Measurements from ENCODE around the gene GAB4.
A peak's percentile ranks its signal among the peaks of the same experiment; 100 is the strongest.

Gene GAB4

DNA sequence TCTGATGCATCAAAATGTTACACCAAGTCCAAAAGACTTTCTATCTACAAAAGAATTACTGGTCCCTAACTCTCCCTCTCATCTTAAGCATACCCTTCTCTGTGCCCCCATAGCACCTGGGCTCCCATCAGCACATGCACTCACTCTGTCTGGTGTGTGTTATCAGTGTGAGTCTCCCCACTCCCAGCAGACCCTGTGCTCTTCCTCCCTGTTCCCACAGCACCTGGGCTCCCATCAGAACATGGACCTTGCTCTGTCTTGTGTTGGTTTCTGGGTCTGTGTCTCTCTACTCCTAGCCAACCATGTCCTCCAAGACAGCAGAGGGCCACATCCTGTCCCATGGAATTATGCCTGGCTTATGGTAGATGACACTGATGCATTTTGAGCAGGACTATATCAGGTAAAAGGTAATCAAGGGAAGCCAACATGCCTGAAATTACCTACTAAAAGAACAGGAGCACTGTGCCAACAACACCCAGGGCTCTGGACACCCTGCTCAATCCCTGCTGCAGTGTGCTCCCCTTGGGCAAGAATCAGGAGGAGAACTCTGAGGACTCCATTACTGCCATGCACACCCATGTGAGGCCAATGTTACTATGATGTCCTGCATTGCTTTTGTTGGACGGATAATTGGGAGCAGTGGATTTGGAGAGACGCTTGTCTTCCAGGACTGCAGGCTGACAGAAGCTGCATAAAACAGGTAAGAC, 34.3 kb downstream of the GAB4 start:
- H3K23ac ChIP-seq (ENCODE audit: low read depth, low read length, poor library complexity) = no peak overlapping the region
- H2BK15ac ChIP-seq (ENCODE audit: low read length) = no peak overlapping the region

DNA sequence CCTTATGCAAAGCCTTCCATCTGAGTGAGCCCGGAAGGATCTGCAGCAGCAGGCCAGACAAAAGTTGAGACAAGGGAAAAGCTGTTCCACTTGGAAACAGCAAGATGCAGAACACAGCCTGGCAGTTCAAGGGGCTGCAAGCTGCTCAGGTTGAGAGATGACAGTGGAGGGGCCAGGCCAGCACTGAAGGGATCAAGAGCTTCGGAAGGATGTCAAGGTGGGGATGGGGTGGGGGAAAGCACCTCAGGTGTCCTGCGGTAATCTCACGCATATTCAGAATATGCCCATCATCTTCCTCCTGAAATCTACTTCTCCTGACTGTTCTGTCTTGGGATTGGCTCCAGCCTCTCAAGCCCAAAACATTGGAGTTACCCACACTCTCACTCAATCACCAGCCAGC, 35.7 kb downstream of the GAB4 start:
- Histone ChIP-seq H3K18ac (ENCODE audit: low read length) (no peak overlapping the region), H3K4me3 (ENCODE audit: low read length in 2 of 2) (no peak overlapping the region), H3K9ac (ENCODE audit: low read depth, low read length, poor library complexity) (no peak overlapping the region), H2BK12ac (ENCODE audit: low read length) (no peak overlapping the region), H2BK15ac (ENCODE audit: low read length) (no peak overlapping the region), H2BK120ac (ENCODE audit: low read depth, low read length) (no peak overlapping the region), H3K36me3 (replicated peaks in 1 of 2; ENCODE audit: control insufficient read depth in 2 of 2, insufficient read depth in 2 of 2, low read length in 2 of 2) (no peaks in the 10 kb centered on the region), H3K4me2 (ENCODE audit: insufficient read depth, low read length, poor library complexity, severe bottlenecking) (no peak overlapping the region), H3K23ac (ENCODE audit: low read depth, low read length, poor library complexity) (no peak overlapping the region), H4K91ac (ENCODE audit: low read depth, low read length, poor library complexity) (no peak overlapping the region), H3K14ac (ENCODE audit: low read length) (no peak overlapping the region), H3K4me1 (ENCODE audit: control insufficient read depth in 2 of 2, insufficient read depth in 1 of 2, low read depth in 1 of 2, low read length in 2 of 2) (no peaks in the 10 kb centered on the region), H2AFZ (ENCODE audit: low read length) (no peak overlapping the region), H3K79me1 (ENCODE audit: low read depth, low read length) (peaks cover 4% of the 10 kb centered on the region), H2BK5ac (ENCODE audit: low read length) (no peak overlapping the region), H3K9me3 (replicated peaks in 1 of 2; ENCODE audit: control insufficient read depth in 2 of 2, insufficient read depth in 1 of 2, low read depth in 1 of 2, low read length in 2 of 2) (peaks cover 0 to 32% of the 10 kb centered on the region in 2 donors), H3K27me3 (ENCODE audit: control insufficient read depth in 3 of 3, insufficient read depth in 3 of 3, low read depth in 1 of 3, low read length in 3 of 3) (peaks cover 0 to 4% (median 0%) of the 10 kb centered on the region in 3 experiments), H3K27ac (replicated peaks; ENCODE audit: low read length) (no peak overlapping the region), H4K8ac (ENCODE audit: low read depth, low read length) (no peak overlapping the region), H3K4ac (ENCODE audit: low read length) (no peak overlapping the region), H2AK5ac (ENCODE audit: low read depth, low read length) (no peak overlapping the region)
- no peak for DNase-seq (ENCODE audit: low spot score)
- no CpG with 5 or more reads among the region's 4 CpGs for WGBS, 2 donors (ENCODE audit: extremely low coverage in 2 of 2, insufficient read length in 2 of 2, insufficient replicate concordance in 1 of 2)

More for the DNA sequence above, 34.3 kb downstream of the GAB4 start:
- H4K8ac ChIP-seq (ENCODE audit: low read depth, low read length) = no peak overlapping the region
- no peak overlapping the region for H3K14ac ChIP-seq (ENCODE audit: low read length)
- H2AK5ac ChIP-seq (ENCODE audit: low read depth, low read length) = no peak overlapping the region
- no peak overlapping the region for H2BK5ac ChIP-seq (ENCODE audit: low read length)
- peaks cover 0 to 4% (median 0%) of the 10 kb centered on the region in 3 experiments for H3K27me3 ChIP-seq (ENCODE audit: control insufficient read depth in 3 of 3, insufficient read depth in 3 of 3, low read depth in 1 of 3, low read length in 3 of 3)
- no peak overlapping the region for H3K4me2 ChIP-seq (ENCODE audit: insufficient read depth, low read length, poor library complexity, severe bottlenecking)
- H3K4me3 ChIP-seq (ENCODE audit: low read length in 2 of 2) = no peak overlapping the region
- peaks cover 0 to 25% of the 10 kb centered on the region in 2 donors for H3K9me3 ChIP-seq (replicated peaks in 1 of 2; ENCODE audit: control insufficient read depth in 2 of 2, insufficient read depth in 1 of 2, low read depth in 1 of 2, low read length in 2 of 2)
- no peak overlapping the region for H3K27ac ChIP-seq (replicated peaks; ENCODE audit: low read length)
- H3K4ac ChIP-seq (ENCODE audit: low read length) = no peak overlapping the region
- H2BK120ac ChIP-seq (ENCODE audit: low read depth, low read length) = no peak overlapping the region
- H3K18ac ChIP-seq (ENCODE audit: low read length) = no peak overlapping the region
- WGBS, 2 donors (ENCODE audit: extremely low coverage in 2 of 2, insufficient read length in 2 of 2, insufficient replicate concordance in 1 of 2) = no CpG with 5 or more reads among the region's 2 CpGs
- no peaks in the 10 kb centered on the region for H3K4me1 ChIP-seq (ENCODE audit: control insufficient read depth in 2 of 2, insufficient read depth in 1 of 2, low read depth in 1 of 2, low read length in 2 of 2)
- H3K9ac ChIP-seq (ENCODE audit: low read depth, low read length, poor library complexity) = no peak overlapping the region
- no peak overlapping the region for H2BK12ac ChIP-seq (ENCODE audit: low read length)
- H2AFZ ChIP-seq (ENCODE audit: low read length) = no peak overlapping the region
- no peak for DNase-seq (ENCODE audit: low spot score)
- no peaks in the 10 kb centered on the region for H3K36me3 ChIP-seq (replicated peaks in 1 of 2; ENCODE audit: control insufficient read depth in 2 of 2, insufficient read depth in 2 of 2, low read length in 2 of 2)
- H4K91ac ChIP-seq (ENCODE audit: low read depth, low read length, poor library complexity) = no peak overlapping the region
- H3K79me1 ChIP-seq (ENCODE audit: low read depth, low read length) = peaks cover 4% of the 10 kb centered on the region

DNA sequence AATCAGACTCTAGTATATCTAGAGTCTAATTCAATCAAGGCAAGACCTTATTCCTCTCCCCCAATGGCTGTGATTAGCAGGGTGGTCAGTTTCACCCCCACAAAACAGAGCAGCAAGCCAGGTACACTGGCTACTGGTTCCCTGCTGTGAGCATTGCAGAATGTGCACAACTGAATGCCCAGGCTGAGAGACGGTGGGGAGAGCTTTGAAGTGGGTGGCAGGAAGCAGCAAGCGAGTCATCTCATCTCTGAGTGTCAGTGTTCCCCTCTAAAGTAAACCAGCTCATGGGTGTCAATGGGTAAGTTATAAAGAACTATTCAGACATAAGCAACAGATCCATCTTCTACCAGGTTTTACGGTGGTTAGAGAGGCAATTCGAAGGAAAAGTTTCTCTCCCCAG, 37.6 kb downstream of the GAB4 start:
- no peak overlapping the region for H3K9ac ChIP-seq (ENCODE audit: low read depth, low read length, poor library complexity)
- WGBS, 2 donors (ENCODE audit: extremely low coverage in 2 of 2, insufficient read length in 2 of 2, insufficient replicate concordance in 1 of 2) = no CpG with 5 or more reads among the region's 4 CpGs

DNA sequence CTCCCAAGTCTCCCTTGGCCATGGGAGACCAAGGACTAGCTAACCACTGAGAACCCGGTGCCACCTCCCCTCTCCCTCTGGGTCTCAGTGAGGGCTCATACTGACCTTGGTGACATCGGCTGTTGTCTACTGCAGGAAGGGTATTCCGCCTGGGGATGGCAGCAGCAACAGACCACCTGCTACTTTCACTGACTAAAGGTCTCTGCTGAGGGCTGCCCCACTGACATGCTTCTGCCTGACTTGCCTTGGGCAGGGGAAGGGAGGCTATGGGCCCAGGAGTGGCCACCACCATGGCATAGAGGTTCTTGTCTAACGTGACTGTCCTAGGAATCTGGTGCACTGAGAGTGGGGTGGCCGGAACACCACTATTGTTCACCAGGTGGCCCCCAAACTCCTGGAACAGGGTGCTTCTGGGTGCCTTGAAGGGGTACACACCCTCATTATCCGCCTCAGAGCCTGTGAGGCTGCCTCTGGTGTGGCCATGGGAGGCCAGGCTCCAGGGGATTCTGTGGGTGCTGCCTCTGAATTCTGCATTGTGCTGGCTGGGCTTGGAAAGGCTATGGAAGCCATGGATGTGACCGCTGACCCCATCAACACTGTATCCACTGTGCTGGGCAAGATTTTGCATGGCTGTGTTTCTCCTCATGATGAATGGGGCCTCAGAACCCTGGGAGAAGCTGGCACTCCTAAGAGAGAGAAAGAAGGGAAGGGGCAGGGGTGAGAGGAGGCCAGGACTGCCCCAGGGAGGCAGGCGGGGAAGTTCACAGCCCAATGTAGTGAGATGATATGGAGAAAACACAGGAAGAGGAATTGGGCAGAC, 38.3 kb downstream of the GAB4 start:
- Histone ChIP-seq H3K4me3 (ENCODE audit: low read length in 2 of 2) (peak overlapping the region in 1 of 2 donors; percentile 57), H2AK5ac (ENCODE audit: low read depth, low read length) (no peak overlapping the region), H3K4me2 (ENCODE audit: insufficient read depth, low read length, poor library complexity, severe bottlenecking) (no peak overlapping the region), H3K18ac (ENCODE audit: low read length) (no peak overlapping the region), H4K8ac (ENCODE audit: low read depth, low read length) (no peak overlapping the region), H2BK12ac (ENCODE audit: low read length) (no peak overlapping the region), H2AFZ (ENCODE audit: low read length) (no peak overlapping the region), H3K9ac (ENCODE audit: low read depth, low read length, poor library complexity) (no peak overlapping the region), H3K79me1 (ENCODE audit: low read depth, low read length) (peaks cover 6% of the 10 kb centered on the region), H3K23ac (ENCODE audit: low read depth, low read length, poor library complexity) (no peak overlapping the region), H2BK15ac (ENCODE audit: low read length) (no peak overlapping the region), H3K36me3 (replicated peaks in 1 of 2; ENCODE audit: control insufficient read depth in 2 of 2, insufficient read depth in 2 of 2, low read length in 2 of 2) (no peaks in the 10 kb centered on the region), H3K14ac (ENCODE audit: low read length) (no peak overlapping the region), H3K27me3 (ENCODE audit: control insufficient read depth in 3 of 3, insufficient read depth in 3 of 3, low read depth in 1 of 3, low read length in 3 of 3) (peaks cover 0 to 4% (median 0%) of the 10 kb centered on the region in 3 experiments), H3K27ac (replicated peaks; ENCODE audit: low read length) (no peak overlapping the region), H3K4ac (ENCODE audit: low read length) (no peak overlapping the region), H2BK5ac (ENCODE audit: low read length) (no peak overlapping the region), H2BK120ac (ENCODE audit: low read depth, low read length) (no peak overlapping the region), H3K9me3 (replicated peaks in 1 of 2; ENCODE audit: control insufficient read depth in 2 of 2, insufficient read depth in 1 of 2, low read depth in 1 of 2, low read length in 2 of 2) (peaks cover 0 to 45% of the 10 kb centered on the region in 2 donors), H3K4me1 (ENCODE audit: control insufficient read depth in 2 of 2, insufficient read depth in 1 of 2, low read depth in 1 of 2, low read length in 2 of 2) (no peaks in the 10 kb centered on the region), H4K91ac (ENCODE audit: low read depth, low read length, poor library complexity) (no peak overlapping the region)
- no CpG with 5 or more reads among the region's 8 CpGs for WGBS, 2 donors (ENCODE audit: extremely low coverage in 2 of 2, insufficient read length in 2 of 2, insufficient replicate concordance in 1 of 2)
- no peak for DNase-seq (ENCODE audit: low spot score)

More for the DNA sequence above, 37.6 kb downstream of the GAB4 start:
- no peak overlapping the region for H2BK15ac ChIP-seq (ENCODE audit: low read length)
- no peak overlapping the region for H2AK5ac ChIP-seq (ENCODE audit: low read depth, low read length)
- H3K4ac ChIP-seq (ENCODE audit: low read length) = no peak overlapping the region
- no peak overlapping the region for H3K4me3 ChIP-seq (ENCODE audit: low read length in 2 of 2)
- peaks cover 4% of the 10 kb centered on the region for H3K79me1 ChIP-seq (ENCODE audit: low read depth, low read length)
- no peak overlapping the region for H3K18ac ChIP-seq (ENCODE audit: low read length)
- H2BK120ac ChIP-seq (ENCODE audit: low read depth, low read length) = no peak overlapping the region
- H2BK5ac ChIP-seq (ENCODE audit: low read length) = no peak overlapping the region
- H3K14ac ChIP-seq (ENCODE audit: low read length) = no peak overlapping the region
- no peaks in the 10 kb centered on the region for H3K4me1 ChIP-seq (ENCODE audit: control insufficient read depth in 2 of 2, insufficient read depth in 1 of 2, low read depth in 1 of 2, low read length in 2 of 2)
- no peaks in the 10 kb centered on the region for H3K36me3 ChIP-seq (replicated peaks in 1 of 2; ENCODE audit: control insufficient read depth in 2 of 2, insufficient read depth in 2 of 2, low read length in 2 of 2)
- no peak overlapping the region for H3K27ac ChIP-seq (replicated peaks; ENCODE audit: low read length)
- H2AFZ ChIP-seq (ENCODE audit: low read length) = no peak overlapping the region
- no peak overlapping the region for H4K8ac ChIP-seq (ENCODE audit: low read depth, low read length)
- no peak overlapping the region for H3K4me2 ChIP-seq (ENCODE audit: insufficient read depth, low read length, poor library complexity, severe bottlenecking)
- peaks cover 0 to 44% of the 10 kb centered on the region in 2 donors for H3K9me3 ChIP-seq (replicated peaks in 1 of 2; ENCODE audit: control insufficient read depth in 2 of 2, insufficient read depth in 1 of 2, low read depth in 1 of 2, low read length in 2 of 2)
- peaks cover 0 to 4% (median 0%) of the 10 kb centered on the region in 3 experiments for H3K27me3 ChIP-seq (ENCODE audit: control insufficient read depth in 3 of 3, insufficient read depth in 3 of 3, low read depth in 1 of 3, low read length in 3 of 3)
- no peak for DNase-seq (ENCODE audit: low spot score)
- no peak overlapping the region for H2BK12ac ChIP-seq (ENCODE audit: low read length)
- no peak overlapping the region for H3K23ac ChIP-seq (ENCODE audit: low read depth, low read length, poor library complexity)
- H4K91ac ChIP-seq (ENCODE audit: low read depth, low read length, poor library complexity) = no peak overlapping the region

Data from neuronal stem cell (in vitro differentiated cells).